BLaER1 (cell line): Measurements from ENCODE around the gene TMEM240.
"Not testable (repeated sequence)": the region's sequence is repeated elsewhere in the genome, so short reads cannot be mapped to it uniquely, and the experiment has no call there.

ENCODE experiments used
- H3K27ac ChIP-seq: shearing (Covaris generic); formaldehyde crosslinking; 2 replicates; pipeline ENCODE4 v1.8.1; 2022
- H3K27me3 ChIP-seq: shearing (Covaris generic); formaldehyde crosslinking; 2 replicates; pipeline ENCODE4 v1.8.1; 2022
- H3K36me3 ChIP-seq: shearing (Covaris generic); formaldehyde crosslinking; 2 replicates; pipeline ENCODE4 v1.8.1; 2022
- H3K4me1 ChIP-seq: shearing (Covaris generic); formaldehyde crosslinking; 2 replicates; pipeline ENCODE4 v1.8.1; 2022
- H3K4me2 ChIP-seq: shearing (Covaris generic); formaldehyde crosslinking; 2 replicates; pipeline ENCODE4 v1.8.1; 2022
- H3K4me3 ChIP-seq: shearing (Covaris generic); formaldehyde crosslinking; 2 replicates; pipeline ENCODE4 v1.8.1; 2022
- H3K9ac ChIP-seq: shearing (Covaris generic); formaldehyde crosslinking; 2 replicates; pipeline ENCODE4 v1.8.1; 2022
- H3K9me3 ChIP-seq: shearing (Covaris generic); formaldehyde crosslinking; 2 replicates; pipeline ENCODE4 v1.8.1; 2022
- H4K20me1 ChIP-seq: shearing (Covaris generic); formaldehyde crosslinking; 2 replicates; pipeline ENCODE4 v1.8.1; 2022
- Cebpa-rat ChIP-seq: shearing (Covaris generic); IDR thresholded peaks from 2 replicates; pipeline ENCODE4 v1.8.1; 2022

Gene TMEM240

DNA sequence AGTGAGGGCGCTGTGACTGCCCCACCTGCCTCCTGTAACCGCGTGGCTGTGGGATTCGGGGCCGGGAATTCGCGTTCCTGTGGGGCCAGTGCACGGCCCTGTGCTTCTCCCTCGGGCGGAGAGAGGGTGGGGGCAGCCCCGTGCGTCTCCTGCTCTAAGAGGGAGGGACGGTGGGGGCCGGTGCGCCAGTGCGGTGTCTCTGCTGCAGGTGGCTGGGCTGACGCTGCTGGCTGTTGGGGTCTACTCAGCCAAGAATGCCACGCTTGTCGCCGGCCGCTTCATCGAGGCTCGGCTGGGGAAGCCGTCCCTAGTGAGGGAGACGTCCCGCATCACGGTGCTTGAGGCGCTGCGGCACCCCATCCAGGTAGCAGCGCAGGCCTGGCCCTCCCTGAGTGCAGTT is 17.9 kb downstream of the TMEM240 start:
- not testable (repeated sequence) for H3K9me3 ChIP-seq, H3K27me3 ChIP-seq, H3K27ac ChIP-seq, H3K4me3 ChIP-seq, H3K9ac ChIP-seq
- Histone ChIP-seq H3K4me2 (peak overlapping the region; percentile 78), H3K4me1 (peaks cover 24% of the 10 kb centered on the region), H3K36me3 (peaks cover 69% of the 10 kb centered on the region), H4K20me1 (peaks cover 28% of the 10 kb centered on the region)

DNA sequence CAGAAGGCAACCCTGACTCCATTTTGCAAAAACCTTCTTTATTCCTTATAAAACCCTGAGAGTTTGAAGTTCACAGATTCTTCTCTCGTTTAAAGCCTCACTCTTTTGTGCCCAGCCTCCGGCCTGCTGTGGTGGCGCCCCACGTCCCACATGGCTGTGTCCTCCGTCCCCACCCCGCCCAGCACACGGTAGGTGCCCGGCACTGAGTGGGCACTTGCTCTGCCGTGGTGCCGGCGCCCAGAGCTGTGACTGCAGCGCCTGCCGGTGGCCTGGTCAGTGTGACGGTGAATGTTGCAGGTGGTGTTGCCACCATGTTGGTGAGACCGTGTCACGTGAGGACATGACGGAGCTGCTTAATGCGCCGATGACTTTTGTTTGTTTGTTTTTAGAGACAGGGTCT is 19.1 kb downstream of the TMEM240 start:
- no peak overlapping the region for H3K27ac ChIP-seq
- H3K4me1 ChIP-seq: peaks cover 24% of the 10 kb centered on the region
- H3K27me3 ChIP-seq: no peaks in the 10 kb centered on the region
- H3K9me3 ChIP-seq: no peaks in the 10 kb centered on the region
- no peak overlapping the region for H3K9ac ChIP-seq
- no peak overlapping the region for H3K4me2 ChIP-seq
- H3K36me3 ChIP-seq: peaks cover 65% of the 10 kb centered on the region
- peaks cover 28% of the 10 kb centered on the region for H4K20me1 ChIP-seq
- no peak for TF ChIP-seq Cebpa-rat
- H3K4me3 ChIP-seq: no peak overlapping the region

DNA sequence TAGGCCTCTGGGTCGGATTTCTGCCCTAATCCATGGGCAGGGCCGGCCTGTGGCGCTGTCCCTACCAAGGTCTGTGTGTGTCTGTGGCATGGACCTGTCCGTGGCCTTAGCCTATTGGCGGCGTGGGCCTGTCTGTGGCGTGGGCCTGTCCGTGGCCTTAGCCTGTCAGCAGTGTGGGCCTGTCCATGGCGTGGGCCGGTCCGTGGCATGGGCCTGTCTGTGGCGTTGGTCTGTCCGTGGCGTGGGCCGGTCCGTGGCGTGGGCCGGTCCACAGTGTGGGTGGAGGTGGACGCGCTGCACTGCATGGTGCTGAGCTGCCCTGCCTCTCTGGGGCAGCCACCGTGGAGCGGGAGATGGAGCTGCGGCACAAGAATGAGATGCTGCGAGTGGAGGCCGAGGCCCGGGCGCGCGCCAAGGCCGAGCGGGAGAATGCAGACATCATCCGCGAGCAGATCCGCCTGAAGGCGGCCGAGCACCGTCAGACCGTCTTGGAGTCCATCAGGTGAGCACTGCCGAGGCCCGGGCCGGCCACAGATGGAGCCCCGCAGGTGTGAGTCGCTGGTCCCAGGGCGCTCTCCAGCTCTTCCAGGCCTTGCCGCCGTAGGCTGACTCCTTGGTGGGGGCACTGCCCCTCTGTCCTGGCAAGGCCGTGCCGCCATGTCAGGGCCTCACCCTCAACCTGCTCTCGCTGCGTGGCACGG is 20.5 kb downstream of the TMEM240 start:
- not testable (repeated sequence) for H3K27me3 ChIP-seq, H3K9me3 ChIP-seq, H3K4me2 ChIP-seq, H3K27ac ChIP-seq, H3K9ac ChIP-seq, H3K4me3 ChIP-seq
- Histone ChIP-seq H3K36me3 (peaks cover 64% of the 10 kb centered on the region), H3K4me1 (peaks cover 31% of the 10 kb centered on the region), H4K20me1 (peaks cover 35% of the 10 kb centered on the region)

DNA sequence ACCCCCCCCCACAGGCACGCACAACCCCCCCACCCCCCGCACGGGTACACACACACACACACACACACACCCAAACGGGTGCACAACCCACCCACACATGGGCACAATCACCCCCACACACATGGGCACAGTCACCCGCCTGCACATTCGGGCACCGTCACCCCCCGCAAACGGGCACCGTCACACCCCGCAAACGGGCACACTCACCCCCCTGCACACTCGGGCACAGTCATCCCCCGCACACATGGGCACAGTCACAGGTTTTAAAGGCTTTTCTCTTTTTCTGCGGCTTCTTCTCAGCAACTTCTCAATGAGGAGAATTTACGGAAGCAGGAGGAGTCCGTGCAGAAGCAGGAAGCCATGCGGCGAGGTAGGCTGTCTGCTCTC is 21.8 kb downstream of the TMEM240 start:
- H3K4me1 ChIP-seq: peaks cover 41% of the 10 kb centered on the region
- H3K27me3 ChIP-seq, H3K9ac ChIP-seq, H3K27ac ChIP-seq, H3K9me3 ChIP-seq, H3K4me3 ChIP-seq, H3K4me2 ChIP-seq: not testable (repeated sequence)
- peaks cover 63% of the 10 kb centered on the region for H3K36me3 ChIP-seq
- H4K20me1 ChIP-seq: peaks cover 38% of the 10 kb centered on the region

DNA sequence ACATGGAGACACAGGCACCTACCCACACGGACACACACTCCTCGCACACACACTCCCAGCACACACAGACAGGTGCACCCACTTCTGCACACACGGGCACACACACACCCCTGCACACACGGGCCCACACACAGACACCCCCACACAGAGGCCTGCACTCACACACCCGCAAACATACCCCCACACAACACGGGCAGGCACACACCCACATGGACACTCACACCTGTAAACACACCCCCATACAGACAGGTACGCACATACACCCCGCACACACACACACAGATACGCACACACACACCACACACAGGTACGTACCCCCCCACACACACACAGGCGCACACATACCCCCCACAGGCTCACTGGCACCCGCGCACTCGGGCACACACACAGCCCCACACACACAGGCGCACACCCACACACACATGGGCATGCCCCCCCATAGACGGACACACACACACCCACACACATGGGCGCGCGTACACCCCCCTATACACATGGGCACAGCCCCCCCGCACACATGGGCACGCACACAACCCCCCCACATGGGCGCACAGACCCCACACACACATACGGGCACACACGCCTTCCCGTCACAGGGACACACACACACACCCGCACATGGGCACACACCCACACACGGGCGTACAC is 22.3 kb downstream of the TMEM240 start:
- Histone ChIP-seq H3K36me3 (peaks cover 61% of the 10 kb centered on the region), H3K4me3 (no peak overlapping the region), H3K27ac (no peak overlapping the region), H3K4me1 (peaks cover 41% of the 10 kb centered on the region), H3K9me3 (no peaks in the 10 kb centered on the region), H3K4me2 (no peak overlapping the region), H3K27me3 (no peaks in the 10 kb centered on the region), H3K9ac (no peak overlapping the region), H4K20me1 (peaks cover 32% of the 10 kb centered on the region)
- TF ChIP-seq Cebpa-rat: no peak

DNA sequence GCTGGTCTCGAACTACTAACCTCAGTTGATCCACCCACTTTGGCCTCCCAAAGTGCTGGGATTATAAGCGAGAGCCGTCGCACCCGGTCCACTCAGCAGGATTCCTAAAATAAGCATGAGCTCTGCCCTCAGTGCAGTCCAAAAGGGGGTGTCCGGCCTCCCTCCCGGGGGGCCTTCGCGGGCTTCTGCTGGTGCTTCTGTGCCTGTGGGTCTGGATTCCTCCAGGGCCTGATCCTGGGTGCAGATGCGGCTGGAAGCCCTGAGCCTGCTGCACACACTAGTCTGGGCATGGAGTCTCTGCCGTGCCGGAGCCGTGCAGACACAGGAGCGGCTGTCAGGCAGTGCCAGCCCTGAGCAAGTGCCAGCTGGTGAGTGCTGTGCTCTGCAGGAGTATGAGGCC is 23.5 kb downstream of the TMEM240 start:
- Histone ChIP-seq H3K36me3 (peaks cover 60% of the 10 kb centered on the region), H4K20me1 (peaks cover 21% of the 10 kb centered on the region), H3K4me1 (peaks cover 29% of the 10 kb centered on the region)
- H3K9ac ChIP-seq, H3K27me3 ChIP-seq, H3K4me2 ChIP-seq, H3K27ac ChIP-seq, H3K4me3 ChIP-seq, H3K9me3 ChIP-seq: not testable (repeated sequence)

DNA sequence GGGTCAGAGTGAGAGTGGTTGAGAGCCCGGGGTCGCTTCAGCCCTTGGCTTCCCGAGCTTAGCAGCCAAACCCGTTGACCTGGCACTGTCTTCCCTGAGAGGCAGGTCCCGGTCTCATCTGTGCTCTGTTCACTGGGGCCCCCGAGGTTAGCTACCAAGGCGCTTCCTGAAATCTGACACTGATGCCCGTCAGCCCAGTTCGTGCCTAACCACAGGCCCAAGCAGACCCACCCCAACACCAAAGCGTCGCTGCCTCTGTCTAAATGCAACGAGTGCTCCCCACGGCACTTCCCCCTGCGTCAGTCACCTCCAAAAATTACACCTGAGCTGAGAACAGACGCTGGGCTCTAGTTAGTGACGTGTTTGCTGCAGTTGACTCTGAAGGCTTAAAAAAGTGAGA is 26.0 kb downstream of the TMEM240 start:
- H3K27me3 ChIP-seq, H3K9me3 ChIP-seq, H3K4me3 ChIP-seq, H3K27ac ChIP-seq: not testable (repeated sequence)
- Histone ChIP-seq H4K20me1 (peaks cover 14% of the 10 kb centered on the region), H3K4me1 (peaks cover 42% of the 10 kb centered on the region), H3K36me3 (peaks cover 36% of the 10 kb centered on the region), H3K4me2 (peak overlapping the region; percentile 73), H3K9ac (0 out of 2 replicates have a peak overlapping the region, but pooled peaks have one; percentile 55)

DNA sequence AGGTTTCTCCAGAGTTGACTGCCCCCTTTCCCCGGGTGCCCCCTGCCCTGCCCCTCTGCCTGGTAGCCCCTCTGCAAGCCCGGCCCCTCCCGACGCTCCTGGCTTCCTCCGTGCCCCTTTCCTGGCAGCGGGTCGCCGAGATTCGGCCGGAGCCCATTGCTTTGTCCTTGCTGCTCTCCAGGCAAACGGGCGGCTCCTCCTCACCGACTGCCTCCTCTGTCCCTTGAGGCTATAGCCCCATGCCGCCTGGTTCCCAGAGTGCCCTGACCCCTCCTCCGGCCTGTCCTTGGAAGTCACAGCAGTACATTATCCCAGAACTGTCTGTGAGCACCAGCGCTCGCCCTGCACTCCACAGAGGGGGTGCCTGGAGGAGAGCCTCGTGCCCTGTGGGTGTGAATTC is 26.7 kb downstream of the TMEM240 start:
- not testable (repeated sequence) for H3K9ac ChIP-seq
- 0 out of 2 replicates have a peak overlapping the region, but pooled peaks have one; percentile 33 for H3K4me3 ChIP-seq
- peak overlapping the region; percentile 73 for H3K4me2 ChIP-seq

DNA sequence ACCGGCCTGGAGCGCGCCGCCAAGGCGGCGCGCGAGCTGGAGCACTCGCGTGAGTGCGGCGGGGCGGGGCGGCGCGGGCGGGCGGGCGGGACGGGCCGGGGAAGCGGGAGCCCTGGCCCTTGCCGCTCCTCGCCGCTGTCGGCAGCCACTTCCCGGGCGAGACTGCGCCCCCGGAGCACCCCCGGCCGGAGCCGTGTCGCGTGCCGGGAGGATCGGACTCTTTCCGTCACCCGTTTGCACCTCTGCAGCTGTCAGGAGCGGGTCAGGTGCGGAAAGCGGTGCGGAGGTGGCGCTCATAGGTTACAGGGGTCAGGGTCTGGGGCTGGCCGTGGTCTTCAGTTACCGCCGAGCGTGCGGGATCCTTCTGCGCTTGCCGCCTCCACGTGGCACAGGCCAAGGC is 28.0 kb downstream of the TMEM240 start:
- H3K9me3 ChIP-seq, H3K27me3 ChIP-seq, H3K27ac ChIP-seq: not testable (repeated sequence)
- Histone ChIP-seq H3K36me3 (peaks cover 24% of the 10 kb centered on the region), H3K4me2 (peak overlapping the region; percentile 91; the same call in 1 of the 2 replicates), H3K4me1 (peaks cover 45% of the 10 kb centered on the region), H3K9ac (peak overlapping the region; percentile 86; the same call in 1 of the 2 replicates), H3K4me3 (peak overlapping the region; percentile 88), H4K20me1 (peaks cover 14% of the 10 kb centered on the region)

More for the DNA sequence above, 26.7 kb downstream of the TMEM240 start:
- H3K36me3 ChIP-seq: peaks cover 34% of the 10 kb centered on the region
- not testable (repeated sequence) for H3K27ac ChIP-seq, H3K9me3 ChIP-seq, H3K27me3 ChIP-seq
- H4K20me1 ChIP-seq: peaks cover 14% of the 10 kb centered on the region
- peaks cover 45% of the 10 kb centered on the region for H3K4me1 ChIP-seq

DNA sequence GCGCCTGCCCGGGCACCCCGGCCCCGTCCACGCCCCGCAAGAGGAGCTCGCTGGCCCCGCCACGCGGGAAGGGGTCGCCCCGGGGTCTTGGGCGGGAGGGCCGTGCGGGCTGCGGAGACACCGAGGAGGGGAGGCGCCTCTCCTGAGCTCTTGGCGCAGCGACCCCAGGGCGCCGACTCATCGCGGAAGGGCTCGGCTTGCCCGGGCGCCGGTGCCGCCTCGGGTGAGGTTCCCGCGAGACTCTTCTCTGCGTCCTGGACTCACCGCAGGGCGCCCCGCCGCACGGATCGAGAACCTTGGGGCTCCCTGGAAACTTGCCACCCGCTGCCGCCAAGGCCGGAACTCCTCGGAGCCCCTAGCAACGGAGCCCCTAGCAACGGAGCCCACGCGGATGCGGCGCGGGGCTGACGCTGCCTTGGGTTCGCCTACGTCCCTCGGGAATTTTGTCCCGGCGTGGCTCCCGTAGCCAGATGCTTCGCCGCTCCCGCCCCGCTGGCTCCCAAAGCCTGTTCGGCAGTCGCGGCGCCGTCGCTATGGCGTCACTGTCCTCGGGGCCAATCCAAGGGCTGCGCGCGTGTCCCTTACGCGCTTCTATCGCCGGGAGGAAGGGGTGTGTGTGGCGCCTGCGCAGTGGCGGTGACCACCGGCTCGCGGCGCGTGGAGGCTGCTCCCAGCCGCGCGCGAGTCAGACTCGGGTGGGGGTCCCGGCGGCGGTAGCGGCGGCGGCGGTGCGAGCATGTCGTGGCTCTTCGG is 28.7 kb downstream of the TMEM240 start, which contains the start of gene ATAD3A:
Gene ATAD3A (plus strand): TSS at position 630 of the 753 bp plus-strand sequence. CDS start 107 bp downstream, at position 737.
- Histone ChIP-seq H4K20me1 (peaks cover 14% of the 10 kb centered on the region), H3K36me3 (peaks cover 20% of the 10 kb centered on the region), H3K4me1 (peaks cover 45% of the 10 kb centered on the region), H3K4me3 (peak within 1 kb of the TSS; percentile 88), H3K27ac (peak within 1 kb of the TSS; percentile 84), H3K27me3 (no peaks in the 10 kb centered on the region), H3K9me3 (no peaks in the 10 kb centered on the region), H3K9ac (peak within 1 kb of the TSS; percentile 86), H3K4me2 (peak within 1 kb of the TSS; percentile 91)
- no peak for TF ChIP-seq Cebpa-rat
